Left lobe of liver (tissue), 2 donors: ENCODE results near the gene SMIM13. TPM values are rescaled to one million over a fixed set of nuclear protein-coding genes. Genes with fewer than 3 reads are reported as not detected.
"Not testable (repeated sequence)": the region's sequence is repeated elsewhere in the genome, so short reads cannot be mapped to it uniquely, and the experiment has no call there.

Source experiments
- ATAC-seq: fragments of 200-7000 bp; cut with Tn5 transposase; one replicate; pipeline ENCODE4 v1.9.1; 2020; ENCODE audit warnings: mild to moderate bottlenecking, moderate library complexity
- DNase-seq: peaks from one replicate; pipeline ENCODE4 v3.0.0-alpha.2; 2020; ENCODE audit warnings: low spot score
- total RNA-seq: library from RNA; stranded (reverse); gene quantifications from one replicate; pipeline ENCODE4 v1.2.1, GENCODE V29; 2021
- donor health status: DM: no; HTN: no; CAD: no; lungs with moderate emphysema.
- donor health status: DM: no; HTN: yes; CAD: no.

SMIM13 gene
- total RNA-seq, 1 donor from 2014 or later: 5.9 TPM

- no peak for ATAC-seq
These were observed 10.1 kb upstream of the SMIM13 start for GRCh38 chr6:11083491-11083890.

GRCh38 chr6:11083956-11084355, 9.7 kb upstream of the SMIM13 start:
- DNase-seq: no peak
- no peak for ATAC-seq

More at GRCh38 chr6:11083491-11083890, 10.1 kb upstream of the SMIM13 start:
- no peak for DNase-seq

GRCh38 chr6:11085758-11086435, 7.7 kb upstream of the SMIM13 start:
- DNase-seq (no peak), ATAC-seq (no peak)

- not testable (repeated sequence) for DNase-seq, ATAC-seq
These were observed 6.4 kb upstream of the SMIM13 start for GRCh38 chr6:11087141-11087812.

- ATAC-seq (no peak), DNase-seq (no peak)
These were observed 3.9 kb upstream of the SMIM13 start for GRCh38 chr6:11089695-11090094.

- ATAC-seq, DNase-seq: not testable (repeated sequence)
These were observed 2.5 kb upstream of the SMIM13 start for GRCh38 chr6:11091141-11091540.

- DNase-seq: no peak
- ATAC-seq: peak; percentile 7
These were observed 812 bp upstream of the SMIM13 start for GRCh38 chr6:11092668-11093375.

- DNase-seq: no peak
- ATAC-seq: peak; percentile 32
These were observed 333 bp upstream of the SMIM13 start for GRCh38 chr6:11093376-11093625.

- peak; percentile 63 for DNase-seq
- ATAC-seq: peak; percentile 49
These were observed 797 bp downstream of the SMIM13 start for GRCh38 chr6:11094411-11094851.

- no peak for DNase-seq
- no peak for ATAC-seq
These were observed 1.3 kb downstream of the SMIM13 start for GRCh38 chr6:11094941-11095340.

- ATAC-seq (no peak), DNase-seq (no peak)
These were observed 2.5 kb downstream of the SMIM13 start for GRCh38 chr6:11096109-11096508.

- no peak for DNase-seq
- ATAC-seq: no peak
These were observed 3.8 kb downstream of the SMIM13 start for GRCh38 chr6:11097476-11097875.

- DNase-seq (no peak), ATAC-seq (no peak)
These were observed 4.4 kb downstream of the SMIM13 start for GRCh38 chr6:11098004-11098403.

- DNase-seq: no peak
- ATAC-seq: no peak
These were observed 7.8 kb downstream of the SMIM13 start for GRCh38 chr6:11101417-11101816.

GRCh38 chr6:11103065-11103464, 9.4 kb downstream of the SMIM13 start:
- ATAC-seq: no peak
- no peak for DNase-seq

- DNase-seq (no peak), ATAC-seq (no peak)
These were observed 15.1 kb downstream of the SMIM13 start for GRCh38 chr6:11108726-11109125.

- DNase-seq: no peak
- ATAC-seq: peak; percentile 51
These were observed 17.5 kb downstream of the SMIM13 start, which contains the start of gene ERVFRD-1 for GRCh38 chr6:11110921-11111768. Gene ERVFRD-1 (minus strand): TSS chr6:11111725. CDS start chr6:11105310, 6,415 bp downstream.

GRCh38 chr6:11111769-11112437, 18.3 kb downstream of the SMIM13 start:
- peak; percentile 13 for ATAC-seq

GRCh38 chr6:11113038-11113437, 19.4 kb downstream of the SMIM13 start:
- ATAC-seq (no peak), DNase-seq (no peak)

More at GRCh38 chr6:11111769-11112437, 18.3 kb downstream of the SMIM13 start:
- DNase-seq: no peak

GRCh38 chr6:11115808-11116536, 22.3 kb downstream of the SMIM13 start:
- not testable (repeated sequence) for DNase-seq
- peak; percentile 23 for ATAC-seq
